Liver (tissue), 9 donors: ENCODE data around the gene GNB1L. TPM values are rescaled to one million over a fixed set of nuclear protein-coding genes. Genes with fewer than 3 reads are reported as not detected.

Experiments
- DNase-seq: peaks from one replicate; pipeline ENCODE4 v3.0.0-alpha.2; 2017; ENCODE audit warnings: low spot score
- H3K27ac ChIP-seq, 2 donors: one replicate each; pipeline ENCODE4 v1.7.0; 2013; ENCODE audit warnings: inconsistent platforms in 2 of 2, low read length in 2 of 2, control low read depth in 1 of 2, low read depth in 1 of 2, mild to moderate bottlenecking in 1 of 2
- H3K27me3 ChIP-seq, 4 donors: one replicate each; pipeline versions ENCODE4 v1.6.1 to v1.7.0; 2013; ENCODE audit warnings: low read length in 3 of 4, inconsistent platforms in 1 of 4, mild to moderate bottlenecking in 1 of 4, moderate library complexity in 1 of 4; ENCODE audit not compliant: control insufficient read depth in 4 of 4, insufficient read depth in 4 of 4
- H3K36me3 ChIP-seq, 4 donors: one replicate each; pipeline versions ENCODE4 v1.6.1 to v1.7.0; 2013; ENCODE audit warnings: low read length in 3 of 4, mild to moderate bottlenecking in 3 of 4, low read depth in 1 of 4, moderate library complexity in 1 of 4; ENCODE audit not compliant: control insufficient read depth in 4 of 4, insufficient read depth in 3 of 4
- H3K4me1 ChIP-seq, 4 donors: one replicate each; pipeline versions ENCODE4 v1.6.1 to v1.7.0; 2013; ENCODE audit warnings: low read length in 3 of 4, mild to moderate bottlenecking in 3 of 4, moderate library complexity in 1 of 4; ENCODE audit not compliant: control insufficient read depth in 4 of 4, insufficient read depth in 4 of 4
- H3K4me3 ChIP-seq, 3 donors: one replicate each; pipeline versions ENCODE4 v1.6.1 to v1.7.0; 2013; ENCODE audit warnings: low read length in 3 of 3, control low read depth in 1 of 3, low read depth in 1 of 3, mild to moderate bottlenecking in 1 of 3
- H3K9ac ChIP-seq, 2 donors: one replicate each; pipeline ENCODE4 v1.7.0; 2013; ENCODE audit warnings: low read length in 2 of 2, mild to moderate bottlenecking in 2 of 2, moderate library complexity in 2 of 2, control low read depth in 1 of 2, low read depth in 1 of 2
- H3K9me3 ChIP-seq, 4 donors: one replicate each; pipeline versions ENCODE4 v1.6.1 to v1.7.0; 2013; ENCODE audit warnings: low read length in 3 of 4; ENCODE audit not compliant: control insufficient read depth in 4 of 4
- ATF3 ChIP-seq: IDR thresholded peaks from 2 replicates; pipeline ENCODE4 v1.6.1; 2016; ENCODE audit warnings: antibody characterized with exemption
- EGR1 ChIP-seq, 2 donors: IDR thresholded peaks; 2 replicates each; pipeline ENCODE4 v1.6.1; 2016 to 2018; ENCODE audit warnings: antibody characterized with exemption in 2 of 2, low read depth in 2 of 2
- FOXA1 ChIP-seq: IDR thresholded peaks from 2 replicates; pipeline ENCODE4 v1.6.1; 2016; ENCODE audit warnings: antibody characterized with exemption
- FOXA2 ChIP-seq: IDR thresholded peaks from 2 replicates; pipeline ENCODE4 v1.6.1; 2016; ENCODE audit warnings: antibody characterized with exemption
- GABPA ChIP-seq, 2 donors: IDR thresholded peaks in 1 of 2; conservative IDR thresholded peaks in 1 of 2; 2 replicates each; pipeline ENCODE4 v1.6.1; 2016; ENCODE audit warnings: antibody characterized with exemption in 2 of 2, mild to moderate bottlenecking in 1 of 2, moderate library complexity in 1 of 2
- HNF4G ChIP-seq: IDR thresholded peaks from 2 replicates; pipeline ENCODE4 v1.6.1; 2016; ENCODE audit warnings: antibody characterized with exemption
- JUND ChIP-seq, 2 donors: IDR thresholded peaks; 2 replicates each; pipeline ENCODE4 v1.6.1; 2016; ENCODE audit warnings: antibody characterized with exemption in 2 of 2
- NR2F2 ChIP-seq: IDR thresholded peaks from 2 replicates; pipeline ENCODE4 v1.6.1; 2016; ENCODE audit warnings: antibody characterized with exemption
- RAD21 ChIP-seq, 2 donors: IDR thresholded peaks; 2 replicates each; pipeline ENCODE4 v1.6.1; 2016; ENCODE audit warnings: antibody characterized with exemption in 2 of 2, mild to moderate bottlenecking in 2 of 2
- RXRA ChIP-seq, 2 donors: IDR thresholded peaks; 2 replicates each; pipeline ENCODE4 v1.6.1; 2017 to 2018; ENCODE audit warnings: antibody characterized with exemption in 2 of 2, mild to moderate bottlenecking in 1 of 2
- SP1 ChIP-seq: IDR thresholded peaks from 2 replicates; pipeline ENCODE4 v1.6.1; 2018; ENCODE audit warnings: antibody characterized with exemption, mild to moderate bottlenecking
- TAF1 ChIP-seq: conservative IDR thresholded peaks from 2 replicates; pipeline ENCODE4 v1.6.1; 2016; ENCODE audit warnings: antibody characterized with exemption, mild to moderate bottlenecking
- YY1 ChIP-seq: IDR thresholded peaks from 2 replicates; pipeline ENCODE4 v1.6.1; 2016; ENCODE audit warnings: antibody characterized with exemption, mild to moderate bottlenecking
- WGBS: extraction: QIAGEN DNeasy Blood & Tissue Kit; methylation state at CpG from one replicate; pipeline ENCODE4 v1.1.7; 2013; 5-methylcytosine and 5-hydroxymethylcytosine counted together
- polyA plus RNA-seq, 2 donors: library from polyadenylated mRNA; stranded (reverse) in 1 of 2; unstranded in 1 of 2; fragments of 200-250 nt in 1 of 2; fragments of >200 nt in 1 of 2; fragmentation: Nextera tagmentation in 1 of 2; extraction: Ambion mirVana in 1 of 2; gene quantifications; one replicate each; pipeline versions ENCODE4 v1.2.1 to v1.2.3, GENCODE V29; 2013 to 2015
- total RNA-seq, 2 donors: library from RNA; depleted of rRNA; stranded (reverse); fragments of >200 nt; gene quantifications; one replicate each; pipeline ENCODE4 v1.2.3, GENCODE V29; 2014
- TF ChIP-seq, protein P1 (sequence below): IDR thresholded peaks from 2 replicates; pipeline ENCODE4 v1.6.1; 2016; ENCODE audit warnings: antibody characterized with exemption, mild to moderate bottlenecking
- TF ChIP-seq, protein P2 (sequence below): fragments of 150-350 bp; IDR thresholded peaks from 2 replicates; pipeline ENCODE4 v1.5.1; 2017; ENCODE audit warnings: improper control_type of control experiment, low read depth, low read length; ENCODE audit not compliant: missing input control
- TF ChIP-seq, protein P3 (sequence below): IDR thresholded peaks from 2 replicates; pipeline ENCODE4 v1.6.1; 2016; ENCODE audit warnings: antibody characterized with exemption
- TF ChIP-seq, protein P4 (sequence below): IDR thresholded peaks from 2 replicates; pipeline ENCODE4 v1.6.1; 2016; ENCODE audit warnings: antibody characterized with exemption
- donor health status: healthy.
- donor health status: healthy.
- donor health status: healthy.
- donor health status: healthy.
- donor health status: healthy.

Gene GNB1L
- total and polyA plus RNA-seq, 4 donors: 1.5 to 3.6 (median 1.9) TPM

DNA sequence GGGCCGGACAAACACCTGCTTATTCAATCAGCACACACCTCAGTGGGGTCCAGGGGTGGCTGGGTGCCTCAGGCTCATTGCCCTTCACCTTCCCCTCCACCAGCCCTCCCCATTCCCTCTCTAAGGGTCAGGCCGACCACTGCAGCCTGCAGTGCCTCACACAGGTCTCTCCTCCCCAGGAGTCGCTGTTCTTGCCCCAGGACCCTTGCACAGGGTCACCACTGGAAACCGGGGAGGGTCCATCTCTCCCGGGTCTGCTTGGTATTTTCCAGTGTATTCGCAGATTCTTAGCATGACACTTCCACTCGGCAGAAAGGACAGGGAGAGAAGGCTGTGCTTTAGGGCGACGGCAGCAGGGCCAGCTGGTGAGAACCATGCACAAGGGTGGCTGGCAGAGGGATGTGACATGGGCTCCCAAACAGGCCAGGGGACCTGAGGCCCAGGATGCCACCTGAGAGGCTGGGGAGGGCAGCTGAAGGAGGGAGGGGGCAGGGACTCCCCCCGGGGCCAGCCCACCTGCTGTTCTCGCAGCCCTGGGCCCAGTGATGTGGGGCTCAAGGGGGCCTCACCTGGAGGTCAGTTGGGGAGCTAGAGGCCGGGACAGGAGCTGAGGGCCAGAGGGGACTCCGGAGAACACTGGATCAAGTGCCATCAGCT, 110.2 kb downstream of the GNB1L start:
- Histone ChIP-seq H3K9me3 (no peaks in the 10 kb centered on the region), H3K4me1 (no peaks in the 10 kb centered on the region), H3K27ac (no peak overlapping the region), H3K27me3 (no peaks in the 10 kb centered on the region), H3K36me3 (no peaks in the 10 kb centered on the region), H3K9ac (no peak overlapping the region), H3K4me3 (no peak overlapping the region)
- no peak for DNase-seq
- WGBS: 90% methylated on average over 13 of the region's 13 CpGs
- TF ChIP-seq RXRA (IDR thresholded peaks at IDR 0.05): no peak
- no peak for TF ChIP-seq JUND (IDR thresholded peaks at IDR 0.05)
- TF ChIP-seq, protein P1, sequence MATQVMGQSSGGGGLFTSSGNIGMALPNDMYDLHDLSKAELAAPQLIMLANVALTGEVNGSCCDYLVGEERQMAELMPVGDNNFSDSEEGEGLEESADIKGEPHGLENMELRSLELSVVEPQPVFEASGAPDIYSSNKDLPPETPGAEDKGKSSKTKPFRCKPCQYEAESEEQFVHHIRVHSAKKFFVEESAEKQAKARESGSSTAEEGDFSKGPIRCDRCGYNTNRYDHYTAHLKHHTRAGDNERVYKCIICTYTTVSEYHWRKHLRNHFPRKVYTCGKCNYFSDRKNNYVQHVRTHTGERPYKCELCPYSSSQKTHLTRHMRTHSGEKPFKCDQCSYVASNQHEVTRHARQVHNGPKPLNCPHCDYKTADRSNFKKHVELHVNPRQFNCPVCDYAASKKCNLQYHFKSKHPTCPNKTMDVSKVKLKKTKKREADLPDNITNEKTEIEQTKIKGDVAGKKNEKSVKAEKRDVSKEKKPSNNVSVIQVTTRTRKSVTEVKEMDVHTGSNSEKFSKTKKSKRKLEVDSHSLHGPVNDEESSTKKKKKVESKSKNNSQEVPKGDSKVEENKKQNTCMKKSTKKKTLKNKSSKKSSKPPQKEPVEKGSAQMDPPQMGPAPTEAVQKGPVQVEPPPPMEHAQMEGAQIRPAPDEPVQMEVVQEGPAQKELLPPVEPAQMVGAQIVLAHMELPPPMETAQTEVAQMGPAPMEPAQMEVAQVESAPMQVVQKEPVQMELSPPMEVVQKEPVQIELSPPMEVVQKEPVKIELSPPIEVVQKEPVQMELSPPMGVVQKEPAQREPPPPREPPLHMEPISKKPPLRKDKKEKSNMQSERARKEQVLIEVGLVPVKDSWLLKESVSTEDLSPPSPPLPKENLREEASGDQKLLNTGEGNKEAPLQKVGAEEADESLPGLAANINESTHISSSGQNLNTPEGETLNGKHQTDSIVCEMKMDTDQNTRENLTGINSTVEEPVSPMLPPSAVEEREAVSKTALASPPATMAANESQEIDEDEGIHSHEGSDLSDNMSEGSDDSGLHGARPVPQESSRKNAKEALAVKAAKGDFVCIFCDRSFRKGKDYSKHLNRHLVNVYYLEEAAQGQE: no peak
- TF ChIP-seq FOXA1: no peak
- no peak for TF ChIP-seq RAD21 (IDR thresholded peaks at IDR 0.05)
- TF ChIP-seq, protein P2, sequence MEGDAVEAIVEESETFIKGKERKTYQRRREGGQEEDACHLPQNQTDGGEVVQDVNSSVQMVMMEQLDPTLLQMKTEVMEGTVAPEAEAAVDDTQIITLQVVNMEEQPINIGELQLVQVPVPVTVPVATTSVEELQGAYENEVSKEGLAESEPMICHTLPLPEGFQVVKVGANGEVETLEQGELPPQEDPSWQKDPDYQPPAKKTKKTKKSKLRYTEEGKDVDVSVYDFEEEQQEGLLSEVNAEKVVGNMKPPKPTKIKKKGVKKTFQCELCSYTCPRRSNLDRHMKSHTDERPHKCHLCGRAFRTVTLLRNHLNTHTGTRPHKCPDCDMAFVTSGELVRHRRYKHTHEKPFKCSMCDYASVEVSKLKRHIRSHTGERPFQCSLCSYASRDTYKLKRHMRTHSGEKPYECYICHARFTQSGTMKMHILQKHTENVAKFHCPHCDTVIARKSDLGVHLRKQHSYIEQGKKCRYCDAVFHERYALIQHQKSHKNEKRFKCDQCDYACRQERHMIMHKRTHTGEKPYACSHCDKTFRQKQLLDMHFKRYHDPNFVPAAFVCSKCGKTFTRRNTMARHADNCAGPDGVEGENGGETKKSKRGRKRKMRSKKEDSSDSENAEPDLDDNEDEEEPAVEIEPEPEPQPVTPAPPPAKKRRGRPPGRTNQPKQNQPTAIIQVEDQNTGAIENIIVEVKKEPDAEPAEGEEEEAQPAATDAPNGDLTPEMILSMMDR: no peak
- TF ChIP-seq EGR1 (IDR thresholded peaks at IDR 0.05; ENCODE audit: low read depth in 2 of 2): no peak
- no peak for TF ChIP-seq NR2F2
- TF ChIP-seq HNF4G: no peak
- TF ChIP-seq FOXA2: no peak
- no peak for TF ChIP-seq YY1
- TF ChIP-seq, protein P3, sequence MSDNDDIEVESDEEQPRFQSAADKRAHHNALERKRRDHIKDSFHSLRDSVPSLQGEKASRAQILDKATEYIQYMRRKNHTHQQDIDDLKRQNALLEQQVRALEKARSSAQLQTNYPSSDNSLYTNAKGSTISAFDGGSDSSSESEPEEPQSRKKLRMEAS: no peak
- no peak for TF ChIP-seq SP1
- no peak for TF ChIP-seq ATF3
- no peak for TF ChIP-seq TAF1
- TF ChIP-seq, protein P4, sequence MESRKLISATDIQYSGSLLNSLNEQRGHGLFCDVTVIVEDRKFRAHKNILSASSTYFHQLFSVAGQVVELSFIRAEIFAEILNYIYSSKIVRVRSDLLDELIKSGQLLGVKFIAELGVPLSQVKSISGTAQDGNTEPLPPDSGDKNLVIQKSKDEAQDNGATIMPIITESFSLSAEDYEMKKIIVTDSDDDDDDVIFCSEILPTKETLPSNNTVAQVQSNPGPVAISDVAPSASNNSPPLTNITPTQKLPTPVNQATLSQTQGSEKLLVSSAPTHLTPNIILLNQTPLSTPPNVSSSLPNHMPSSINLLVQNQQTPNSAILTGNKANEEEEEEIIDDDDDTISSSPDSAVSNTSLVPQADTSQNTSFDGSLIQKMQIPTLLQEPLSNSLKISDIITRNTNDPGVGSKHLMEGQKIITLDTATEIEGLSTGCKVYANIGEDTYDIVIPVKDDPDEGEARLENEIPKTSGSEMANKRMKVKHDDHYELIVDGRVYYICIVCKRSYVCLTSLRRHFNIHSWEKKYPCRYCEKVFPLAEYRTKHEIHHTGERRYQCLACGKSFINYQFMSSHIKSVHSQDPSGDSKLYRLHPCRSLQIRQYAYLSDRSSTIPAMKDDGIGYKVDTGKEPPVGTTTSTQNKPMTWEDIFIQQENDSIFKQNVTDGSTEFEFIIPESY: no peak

DNA sequence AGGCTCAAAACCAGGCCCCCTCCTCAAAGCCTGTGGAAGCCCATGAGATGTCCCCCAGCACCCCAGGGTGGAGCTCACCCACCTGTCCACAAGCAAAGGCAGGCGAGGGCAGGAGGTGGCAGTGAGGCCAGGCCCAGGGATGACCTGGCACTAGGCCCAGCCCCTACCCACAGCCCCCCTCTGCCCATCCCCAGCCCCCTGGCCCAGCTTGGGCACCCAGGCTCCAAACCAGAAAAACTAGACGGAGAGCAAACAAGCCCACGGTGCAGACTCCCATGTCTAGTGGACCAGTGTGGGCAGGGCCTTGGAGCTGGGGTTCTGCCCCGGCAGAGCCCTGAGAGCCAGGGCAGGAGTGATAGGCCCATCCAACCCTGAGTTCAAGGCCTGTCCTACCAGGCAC, 111.0 kb downstream of the GNB1L start:
- Histone ChIP-seq H3K27me3 (no peaks in the 10 kb centered on the region), H3K9me3 (no peaks in the 10 kb centered on the region), H3K4me3 (no peak overlapping the region), H3K4me1 (no peaks in the 10 kb centered on the region), H3K27ac (no peak overlapping the region), H3K36me3 (no peaks in the 10 kb centered on the region), H3K9ac (no peak overlapping the region)
- WGBS: 87% methylated on average over 4 of the region's 4 CpGs
- no peak for DNase-seq
- TF ChIP-seq, protein P1: no peak
- TF ChIP-seq, protein P4: no peak
- no peak for TF ChIP-seq RAD21 (IDR thresholded peaks at IDR 0.05)
- no peak for TF ChIP-seq RXRA (IDR thresholded peaks at IDR 0.05)
- TF ChIP-seq HNF4G: no peak
- no peak for TF ChIP-seq FOXA1
- no peak for TF ChIP-seq GABPA (IDR thresholded peaks at IDR 0.05 in 1 of 2, conservative IDR thresholded peaks at IDR 0.05 in 1 of 2)
- no peak for TF ChIP-seq SP1
- no peak for TF ChIP-seq ATF3
